OCI-LY1 (cell line): ENCODE results near the gene ICE2.

ENCODE experiments used
- H2AFZ ChIP-seq: fragments of 200-600 bp; sonication (generic), shearing (Covaris generic); 2 replicates; pipeline ENCODE4 v1.6.0; 2014; ENCODE audit warnings: antibody characterized with exemption, mild to moderate bottlenecking, low read length
- H3F3A ChIP-seq: fragments of 200-600 bp; sonication (generic), shearing (Covaris generic); 2 replicates; pipeline ENCODE4 v1.6.0; 2014; ENCODE audit warnings: mild to moderate bottlenecking, antibody characterized with exemption, low read length, moderate library complexity; ENCODE audit not compliant: insufficient read depth
- H3K27ac ChIP-seq: fragments of 200-600 bp; sonication (generic); 2 replicates; pipeline ENCODE4 v1.5.1; 2014; ENCODE audit warnings: low read length, mixed run types, mild to moderate bottlenecking, low read depth; ENCODE audit not compliant: poor library complexity, severe bottlenecking
- H3K27me3 ChIP-seq: fragments of 200-600 bp; sonication (generic); 2 replicates; pipeline ENCODE4 v1.6.0; 2014; ENCODE audit warnings: antibody characterized with exemption, mild to moderate bottlenecking, low read length, moderate library complexity; ENCODE audit not compliant: insufficient read depth
- H3K36me3 ChIP-seq: fragments of 200-600 bp; sonication (generic); 2 replicates; pipeline ENCODE4 v1.6.1; 2014; ENCODE audit warnings: mild to moderate bottlenecking, antibody characterized with exemption, low read length, moderate library complexity, mixed read lengths; ENCODE audit not compliant: insufficient read depth
- H3K4me1 ChIP-seq: fragments of 200-600 bp; sonication (generic); 2 replicates; pipeline ENCODE4 v1.5.1; 2014; ENCODE audit warnings: mild to moderate bottlenecking, low read length, moderate library complexity; ENCODE audit not compliant: insufficient read depth, severe bottlenecking
- H3K4me2 ChIP-seq: fragments of 200-600 bp; sonication (generic), shearing (Covaris generic); 2 replicates; pipeline ENCODE4 v1.6.1; 2014; ENCODE audit warnings: low read length
- H3K4me3 ChIP-seq: fragments of 200-600 bp; sonication (generic); 2 replicates; pipeline ENCODE4 v1.5.1; 2014; ENCODE audit warnings: low read length, low read depth, mild to moderate bottlenecking, mixed read lengths; ENCODE audit not compliant: poor library complexity, severe bottlenecking
- H3K79me2 ChIP-seq: fragments of 200-600 bp; shearing (Covaris generic); 2 replicates; pipeline ENCODE4 v1.6.1; 2016; ENCODE audit warnings: mixed run types, low read length, mixed read lengths; ENCODE audit not compliant: insufficient read depth
- H3K9ac ChIP-seq: fragments of 200-600 bp; sonication (generic), shearing (Covaris generic); 2 replicates; pipeline ENCODE4 v1.6.1; 2014; ENCODE audit warnings: mild to moderate bottlenecking, low read length, mixed read lengths
- H3K9me2 ChIP-seq: fragments of 200-600 bp; sonication (generic), shearing (Covaris generic); 2 replicates; pipeline ENCODE4 v1.6.1; 2014; ENCODE audit warnings: low read depth, mild to moderate bottlenecking, low read length, mixed read lengths
- H3K9me3 ChIP-seq: fragments of 200-600 bp; shearing (Covaris generic); 2 replicates; pipeline ENCODE4 v1.6.1; 2014; ENCODE audit warnings: low read length, mixed read lengths
- H4K20me1 ChIP-seq: fragments of 200-600 bp; sonication (generic), shearing (Covaris generic); 2 replicates; pipeline ENCODE4 v1.6.0; 2016; ENCODE audit warnings: mild to moderate bottlenecking, low read length; ENCODE audit not compliant: insufficient read depth
- CTCF ChIP-seq: fragments of 200-600 bp; sonication (generic), shearing (Covaris generic); IDR thresholded peaks from 2 replicates; pipeline ENCODE4 v1.5.1; 2017; ENCODE audit warnings: mild to moderate bottlenecking, antibody characterized with exemption, low read length, moderate library complexity, mixed read lengths
- EZH2 ChIP-seq: fragments of 200-600 bp; sonication (generic), shearing (Covaris generic); IDR thresholded peaks from 2 replicates; pipeline ENCODE4 v1.8.0; 2017; ENCODE audit warnings: borderline replicate concordance, mixed run types, mild to moderate bottlenecking, antibody characterized with exemption, low read length, moderate library complexity, mixed read lengths

ICE2 gene

GRCh38 chr15:60520825-60521368 lies 42.0 kb upstream of the ICE2 start:
- Histone ChIP-seq H3F3A (no peaks in the 10 kb centered on the region), H4K20me1 (no peaks in the 10 kb centered on the region), H3K36me3 (no peaks in the 10 kb centered on the region), H3K4me2 (no peak overlapping the region), H3K79me2 (no peaks in the 10 kb centered on the region), H3K27ac (no peak overlapping the region), H3K9ac (no peak overlapping the region), H3K27me3 (no peaks in the 10 kb centered on the region), H3K9me3 (no peaks in the 10 kb centered on the region), H2AFZ (no peak overlapping the region), H3K4me3 (no peak overlapping the region), H3K9me2 (no peaks in the 10 kb centered on the region), H3K4me1 (no peaks in the 10 kb centered on the region)
- TF ChIP-seq CTCF (peak; percentile 92), EZH2 (no peak)

DNA sequence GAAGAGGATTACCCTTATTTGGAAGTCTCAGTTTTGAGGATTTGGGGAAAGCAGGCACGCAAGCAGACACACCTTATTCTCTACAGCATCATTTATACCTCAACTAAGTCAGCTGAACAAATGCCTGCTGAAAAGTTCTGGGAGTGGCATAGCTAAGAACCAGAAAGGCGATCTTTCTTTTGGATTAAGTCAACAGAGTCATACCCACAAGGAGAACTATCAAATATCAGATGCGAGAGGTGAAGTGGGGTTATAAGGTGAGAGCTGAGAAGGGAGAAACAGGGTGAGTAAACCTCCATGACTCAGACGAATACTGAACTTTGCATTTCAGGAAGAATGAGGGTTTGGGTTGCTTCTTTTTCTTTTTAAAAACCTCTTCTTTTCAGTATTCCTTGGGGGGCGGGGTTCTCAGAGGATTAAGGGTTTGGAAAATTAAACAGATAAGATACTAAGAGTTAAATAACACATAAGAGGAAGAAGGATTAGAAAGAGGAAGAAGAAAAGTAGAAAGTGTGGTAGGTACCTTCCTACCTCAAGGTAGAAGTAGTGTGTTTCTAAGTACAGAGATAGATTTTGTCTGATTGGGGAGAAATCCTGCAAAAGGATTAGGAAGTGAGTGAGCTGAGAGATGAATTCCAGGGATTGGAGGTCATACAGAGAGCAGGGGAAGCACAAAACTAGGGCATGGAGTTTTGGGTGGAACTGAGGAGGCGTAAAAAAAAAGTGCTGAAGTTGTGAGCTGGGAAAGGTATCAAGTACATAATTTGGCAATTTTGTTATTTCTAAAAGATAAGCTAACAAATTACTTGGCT lies 41.3 kb upstream of the ICE2 start:
- no peaks in the 10 kb centered on the region for H3K79me2 ChIP-seq
- no peaks in the 10 kb centered on the region for H3K27me3 ChIP-seq
- H3K4me2 ChIP-seq, result no peak overlapping the region
- no peak overlapping the region for H2AFZ ChIP-seq
- H3K9ac ChIP-seq, result no peak overlapping the region
- no peaks in the 10 kb centered on the region for H3K9me3 ChIP-seq
- no peaks in the 10 kb centered on the region for H3K9me2 ChIP-seq
- no peaks in the 10 kb centered on the region for H4K20me1 ChIP-seq
- no peaks in the 10 kb centered on the region for H3F3A ChIP-seq
- no peaks in the 10 kb centered on the region for H3K36me3 ChIP-seq
- no peak overlapping the region for H3K27ac ChIP-seq
- no peak overlapping the region for H3K4me3 ChIP-seq
- no peak for TF ChIP-seq EZH2
- no peak for TF ChIP-seq CTCF
- H3K4me1 ChIP-seq, result no peaks in the 10 kb centered on the region

DNA sequence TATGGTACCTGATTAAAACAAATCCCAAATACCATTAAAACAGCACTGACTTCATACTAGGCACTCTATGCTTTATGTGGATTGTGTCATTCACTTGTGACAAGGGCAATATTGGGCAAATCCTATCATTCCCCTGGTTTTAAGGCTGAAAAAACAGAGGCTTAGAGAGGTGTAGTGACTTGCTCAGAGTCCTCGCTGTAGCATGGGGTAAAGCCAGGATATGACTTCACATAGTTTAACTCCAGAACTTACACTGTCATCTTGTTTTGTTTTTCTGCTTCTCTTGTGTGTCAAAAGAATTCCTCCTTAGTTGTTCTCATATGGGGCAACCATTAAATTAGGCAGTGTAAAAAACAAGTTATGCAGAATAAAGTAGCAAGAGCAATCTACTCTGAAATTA lies 40.3 kb upstream of the ICE2 start:
- H3K4me1 ChIP-seq, result no peaks in the 10 kb centered on the region
- H2AFZ ChIP-seq, result no peak overlapping the region
- H3K4me3 ChIP-seq, result no peak overlapping the region
- no peaks in the 10 kb centered on the region for H3K9me2 ChIP-seq
- no peaks in the 10 kb centered on the region for H3K36me3 ChIP-seq
- no peak overlapping the region for H3K27ac ChIP-seq
- no peak overlapping the region for H3K4me2 ChIP-seq
- no peaks in the 10 kb centered on the region for H3F3A ChIP-seq
- no peaks in the 10 kb centered on the region for H3K27me3 ChIP-seq
- H3K9me3 ChIP-seq, result no peaks in the 10 kb centered on the region
- no peaks in the 10 kb centered on the region for H4K20me1 ChIP-seq
- H3K79me2 ChIP-seq, result no peaks in the 10 kb centered on the region
- no peak overlapping the region for H3K9ac ChIP-seq
- TF ChIP-seq CTCF (no peak), EZH2 (no peak)
